Breast epithelium (tissue), 3 donors: ENCODE data around the gene TRPM7.

ENCODE experiments used
- CTCF ChIP-seq, 3 donors: fragments of 450-650 bp; IDR thresholded peaks; one replicate each; pipeline ENCODE4 v1.5.1; 2016 to 2017; ENCODE audit warnings: antibody characterized with exemption in 3 of 3, mild to moderate bottlenecking in 3 of 3, moderate library complexity in 3 of 3
- POLR2A ChIP-seq: fragments of 450-650 bp; IDR thresholded peaks from one replicate; pipeline ENCODE4 v1.6.1; 2016; ENCODE audit warnings: antibody characterized with exemption, mild to moderate bottlenecking, moderate library complexity

- no peak for TF ChIP-seq POLR2A
- no peak for TF ChIP-seq CTCF (IDR thresholded peaks at IDR 0.05)
Observed at GRCh38 chr15:50607129-50607528, 79.5 kb downstream of the TRPM7 start.
